Effector CD4-positive, alpha-beta T cell (primary cell): ENCODE results near the gene DEUP1.

Experiments
- DNase-seq: peaks from one replicate; pipeline ENCODE4 v3.0.0-alpha.2; 2020

Gene DEUP1

GRCh38 chr11:93480756-93481155 lies 150.2 kb downstream of the DEUP1 start:
- no peak for DNase-seq

GRCh38 chr11:93481279-93481678 lies 150.7 kb downstream of the DEUP1 start:
- DNase-seq = no peak

- DNase-seq = no peak
These were observed 151.2 kb downstream of the DEUP1 start for GRCh38 chr11:93481696-93482095.

GRCh38 chr11:93482556-93482955 lies 152.0 kb downstream of the DEUP1 start:
- DNase-seq = no peak

- DNase-seq = no peak
These were observed 154.2 kb downstream of the DEUP1 start for GRCh38 chr11:93484716-93485115.

- DNase-seq = no peak
These were observed 155.4 kb downstream of the DEUP1 start for GRCh38 chr11:93485983-93486382.

GRCh38 chr11:93487032-93487483 lies 156.5 kb downstream of the DEUP1 start:
- no peak for DNase-seq
